Posterior vena cava (tissue), 2 donors: ENCODE data around the gene RALGPS2. TPM values are rescaled to one million over a fixed set of nuclear protein-coding genes. Genes with fewer than 3 reads are reported as not detected.
"Not testable (repeated sequence)": the region's sequence is repeated elsewhere in the genome, so short reads cannot be mapped to it uniquely, and the experiment has no call there.

ENCODE experiments used
- DNase-seq: peaks from one replicate; pipeline ENCODE4 v3.0.0-alpha.2; 2020; ENCODE audit warnings: low spot score
- intact Hi-C, 2 donors: fragments of 100-400 bp; cut with DNase I; formaldehyde crosslinking; loops; one replicate each; pipeline versions ENCODE4 v1.14.1 to v1.14.2; 2022 to 2023
- total RNA-seq, 2 donors: library from RNA; stranded (reverse); fragmentation: NEBNext Ultra II Directional; extraction: Animal tissue kit (Norgen Biotek cat#: 25700); gene quantifications; one replicate each; pipeline ENCODE4 v1.2.1, GENCODE V29; 2021
- donor health status: DM: yes; HTN: yes; CAD: no.
- donor health status: DM: yes; HTN: yes; CAD: no.

Gene RALGPS2
- total RNA-seq, 2 donors from 2014 or later, result 7.4 to 7.9 TPM

GRCh38 chr1:178716111-178716510 lies 8.9 kb upstream of the RALGPS2 start:
- intact Hi-C loops, result no loop called here
- DNase-seq, result no peak

GRCh38 chr1:178718520-178718919 lies 6.5 kb upstream of the RALGPS2 start:
- no peak for DNase-seq
- intact Hi-C loops, result no loop called here

- DNase-seq, result no peak
- intact Hi-C loops, result no loop called here
Observed at GRCh38 chr1:178723546-178723945, 1.5 kb upstream of the RALGPS2 start.

GRCh38 chr1:178724376-178724727 lies 692 bp upstream of the RALGPS2 start:
- no peak for DNase-seq

GRCh38 chr1:178725466-178726086 lies 532 bp downstream of the RALGPS2 start:
- intact Hi-C loops, result no loop called here

More at GRCh38 chr1:178724376-178724727, 692 bp upstream of the RALGPS2 start:
- intact Hi-C loops, result no loop called here

GRCh38 chr1:178726087-178726517 lies 1.1 kb downstream of the RALGPS2 start:
- no peak for DNase-seq
- intact Hi-C loops, result no loop called here

More at GRCh38 chr1:178725466-178726086, 532 bp downstream of the RALGPS2 start:
- DNase-seq, result no peak

GRCh38 chr1:178726545-178726944 lies 1.5 kb downstream of the RALGPS2 start:
- intact Hi-C loops, result no loop called here
- no peak for DNase-seq

GRCh38 chr1:178727014-178727895 lies 2.2 kb downstream of the RALGPS2 start:
- no peak for DNase-seq
- intact Hi-C loops, result no loop called here

- no peak for DNase-seq
- intact Hi-C loops, result no loop called here
Observed at GRCh38 chr1:178733972-178734371, 8.9 kb downstream of the RALGPS2 start.

- intact Hi-C loops, result no loop called here
- DNase-seq, result no peak
Observed at GRCh38 chr1:178738780-178739179, 13.7 kb downstream of the RALGPS2 start.

- intact Hi-C loops, result no loop called here
- no peak for DNase-seq
Observed at GRCh38 chr1:178739285-178740045, 14.4 kb downstream of the RALGPS2 start.

GRCh38 chr1:178740491-178740890 lies 15.4 kb downstream of the RALGPS2 start:
- intact Hi-C loops, result no loop called here

GRCh38 chr1:178740924-178741323 lies 15.9 kb downstream of the RALGPS2 start:
- intact Hi-C loops, result no loop called here
- no peak for DNase-seq

More at GRCh38 chr1:178740491-178740890, 15.4 kb downstream of the RALGPS2 start:
- DNase-seq, result no peak

GRCh38 chr1:178743801-178744200 lies 18.8 kb downstream of the RALGPS2 start:
- no peak for DNase-seq
- intact Hi-C loops, result no loop called here

GRCh38 chr1:178745260-178745659 lies 20.2 kb downstream of the RALGPS2 start:
- DNase-seq, result no peak
- intact Hi-C loops, result loop anchor here in 1 of 2 donors (5.0 kb wide), 1 partner anchor 268 kb away; no protein-coding TSS in a partner anchor

- no peak for DNase-seq
- intact Hi-C loops, result loop anchor here in 1 of 2 donors (5.0 kb wide), 1 partner anchor 269 kb away; no protein-coding TSS in a partner anchor
Observed at GRCh38 chr1:178746345-178746744, 21.3 kb downstream of the RALGPS2 start.

- DNase-seq, result not testable (repeated sequence)
- intact Hi-C loops, result loop anchor here in 1 of 2 donors (5.0 kb wide), 1 partner anchor 270 kb away; no protein-coding TSS in a partner anchor
Observed at GRCh38 chr1:178747361-178747760, 22.3 kb downstream of the RALGPS2 start.

GRCh38 chr1:178749581-178750166 lies 24.6 kb downstream of the RALGPS2 start:
- no peak for DNase-seq
- intact Hi-C loops, result loop anchor here (5.0 kb wide), 2 partner anchors 207 to 272 kb away; no protein-coding TSS in a partner anchor

- DNase-seq, result no peak
- intact Hi-C loops, result loop anchor here in 1 of 2 donors (5.0 kb wide), 1 partner anchor 209 kb away; no protein-coding TSS in a partner anchor
Observed at GRCh38 chr1:178751046-178751445, 26.0 kb downstream of the RALGPS2 start.
